ENCODE measurements around the gene WDR89. TPM values are rescaled to one million over a fixed set of nuclear protein-coding genes. Genes with fewer than 3 reads are reported as not detected.
"Not testable (repeated sequence)": the region's sequence is repeated elsewhere in the genome, so short reads cannot be mapped to it uniquely, and the experiment has no call there.

WDR89 gene
- total RNA-seq, 1 experiment from 2014 or later = 19.7 TPM

DNA sequence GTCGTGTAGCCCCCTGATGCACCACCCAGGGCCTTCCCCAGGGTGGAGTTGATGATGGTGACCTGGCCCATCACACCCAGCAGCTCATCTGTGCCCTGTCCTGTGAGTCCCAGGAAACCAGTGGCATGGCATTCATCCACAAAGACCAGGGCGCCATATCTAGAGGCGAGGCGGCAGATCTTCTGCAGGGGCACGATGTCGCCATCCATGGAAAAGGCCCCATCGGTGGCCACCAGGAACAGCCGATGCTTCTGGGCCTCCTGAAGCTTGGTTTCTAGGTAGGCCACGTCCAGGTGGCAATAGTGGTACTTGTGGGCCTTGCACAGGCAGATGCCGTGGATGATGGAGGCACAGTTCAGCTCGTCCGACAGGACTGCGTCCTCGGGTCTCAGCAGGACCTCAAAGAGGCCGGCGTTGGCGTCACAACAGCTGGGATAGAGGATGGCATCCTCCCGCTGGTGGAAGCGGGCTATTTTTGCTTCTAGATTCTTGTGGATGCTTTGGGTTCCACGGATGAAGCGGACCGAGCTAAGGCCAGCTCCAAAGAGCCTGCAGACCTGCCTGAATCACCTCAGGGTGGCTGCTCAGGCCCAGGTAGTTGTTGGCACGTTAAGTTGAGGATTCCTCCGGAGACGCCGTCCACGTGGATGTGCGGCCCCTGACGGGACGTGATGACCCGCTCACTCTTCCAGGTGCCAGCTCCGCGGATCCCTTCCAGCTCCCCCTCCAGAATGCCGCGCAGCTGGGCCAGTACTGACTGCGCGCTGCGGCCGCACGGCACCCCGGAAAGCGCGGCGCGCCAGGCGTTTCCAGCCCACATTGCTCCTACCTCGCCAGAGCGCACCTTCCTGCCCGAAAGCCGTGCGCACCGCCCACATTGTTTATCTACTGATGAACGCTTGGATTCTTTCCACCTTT lies 47.0 kb downstream of the WDR89 start:
- TF ChIP-seq, protein P1, sequence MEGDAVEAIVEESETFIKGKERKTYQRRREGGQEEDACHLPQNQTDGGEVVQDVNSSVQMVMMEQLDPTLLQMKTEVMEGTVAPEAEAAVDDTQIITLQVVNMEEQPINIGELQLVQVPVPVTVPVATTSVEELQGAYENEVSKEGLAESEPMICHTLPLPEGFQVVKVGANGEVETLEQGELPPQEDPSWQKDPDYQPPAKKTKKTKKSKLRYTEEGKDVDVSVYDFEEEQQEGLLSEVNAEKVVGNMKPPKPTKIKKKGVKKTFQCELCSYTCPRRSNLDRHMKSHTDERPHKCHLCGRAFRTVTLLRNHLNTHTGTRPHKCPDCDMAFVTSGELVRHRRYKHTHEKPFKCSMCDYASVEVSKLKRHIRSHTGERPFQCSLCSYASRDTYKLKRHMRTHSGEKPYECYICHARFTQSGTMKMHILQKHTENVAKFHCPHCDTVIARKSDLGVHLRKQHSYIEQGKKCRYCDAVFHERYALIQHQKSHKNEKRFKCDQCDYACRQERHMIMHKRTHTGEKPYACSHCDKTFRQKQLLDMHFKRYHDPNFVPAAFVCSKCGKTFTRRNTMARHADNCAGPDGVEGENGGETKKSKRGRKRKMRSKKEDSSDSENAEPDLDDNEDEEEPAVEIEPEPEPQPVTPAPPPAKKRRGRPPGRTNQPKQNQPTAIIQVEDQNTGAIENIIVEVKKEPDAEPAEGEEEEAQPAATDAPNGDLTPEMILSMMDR (IDR thresholded peaks at IDR 0.05; ENCODE audit: unreplicated experiment) = no peak

DNA sequence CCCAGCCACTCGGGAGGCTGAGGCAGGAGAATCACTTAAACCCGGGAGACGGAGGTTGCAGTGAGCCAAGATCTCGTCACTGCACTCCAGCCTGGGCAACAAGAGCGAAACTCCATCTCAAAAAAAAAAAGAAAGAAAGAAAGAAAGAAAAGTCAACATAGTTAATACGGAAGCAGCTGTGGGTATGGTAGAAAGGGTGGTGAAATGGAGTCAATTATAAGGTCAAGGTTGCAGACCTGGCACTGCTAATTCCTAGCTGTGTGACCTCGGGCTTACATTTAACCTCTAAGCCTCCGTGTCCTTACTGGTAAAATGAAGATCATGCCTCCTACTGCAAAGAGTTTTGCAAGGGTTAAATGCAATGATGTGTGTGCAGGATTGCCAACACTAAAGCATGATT lies 58.6 kb downstream of the WDR89 start:
- H3K4me1 Mint-ChIP-seq (ENCODE audit: low read depth, unreplicated experiment); intact Hi-C loops (cut with micrococcal nuclease; ENCODE audit: unreplicated experiment); CTCF ChIA-PET; H3K27me3 Mint-ChIP-seq (ENCODE audit: unreplicated experiment); BruUV-seq (replicated peaks); H3K9me3 Mint-ChIP-seq (ENCODE audit: low read depth, unreplicated experiment); H3K36me3 Mint-ChIP-seq (ENCODE audit: insufficient read depth, unreplicated experiment); H3K27ac Mint-ChIP-seq (ENCODE audit: unreplicated experiment); H3K4me3 Mint-ChIP-seq (ENCODE audit: low read depth, unreplicated experiment); DNase-seq: not testable (repeated sequence)

More for the DNA sequence above, 47.0 kb downstream of the WDR89 start:
- CTCF ChIA-PET = no interaction called here
- no peak for DNase-seq
- Mint-ChIP-seq H3K27me3 (ENCODE audit: unreplicated experiment) (no peaks in the 10 kb centered on the region), H3K27ac (ENCODE audit: unreplicated experiment) (no peak overlapping the region), H3K36me3 (ENCODE audit: insufficient read depth, unreplicated experiment) (peaks cover 34% of the 10 kb centered on the region), H3K4me3 (ENCODE audit: low read depth, unreplicated experiment) (no peak overlapping the region), H3K4me1 (ENCODE audit: low read depth, unreplicated experiment) (no peaks in the 10 kb centered on the region), H3K9me3 (ENCODE audit: low read depth, unreplicated experiment) (peaks cover 11% of the 10 kb centered on the region)
- BruUV-seq (replicated peaks) = no TSS peak
- intact Hi-C loops (cut with micrococcal nuclease; ENCODE audit: unreplicated experiment) = no loop called here

DNA sequence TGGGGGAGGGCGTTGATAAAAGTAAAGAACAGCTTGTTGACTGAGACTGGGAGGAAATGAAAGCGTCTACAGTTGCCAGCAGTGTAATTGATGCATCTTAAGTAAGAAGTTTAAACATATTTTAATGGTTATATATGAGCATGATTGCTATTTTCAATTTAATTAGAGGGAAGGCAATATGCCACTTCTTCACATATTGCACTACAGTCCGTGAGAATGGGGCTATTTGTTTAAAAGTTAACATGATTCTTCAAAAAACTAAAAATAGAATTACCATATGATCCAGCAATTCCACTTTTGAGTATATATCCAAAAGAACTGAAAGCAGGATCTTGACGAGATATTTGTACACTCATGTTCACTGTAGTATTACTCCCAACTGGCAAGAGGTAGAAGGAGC lies 60.2 kb downstream of the WDR89 start:
- H3K4me1 Mint-ChIP-seq (ENCODE audit: low read depth, unreplicated experiment) = no peaks in the 10 kb centered on the region
- no peaks in the 10 kb centered on the region for H3K36me3 Mint-ChIP-seq (ENCODE audit: insufficient read depth, unreplicated experiment)
- intact Hi-C loops (cut with micrococcal nuclease; ENCODE audit: unreplicated experiment) = no loop called here
- CTCF ChIA-PET = no interaction called here
- no TSS peak for BruUV-seq (replicated peaks)
- H3K9me3 Mint-ChIP-seq (ENCODE audit: low read depth, unreplicated experiment) = no peaks in the 10 kb centered on the region
- TF ChIP-seq, protein P1 (IDR thresholded peaks at IDR 0.05; ENCODE audit: unreplicated experiment) = no peak
- no peak overlapping the region for H3K4me3 Mint-ChIP-seq (ENCODE audit: low read depth, unreplicated experiment)
- H3K27me3 Mint-ChIP-seq (ENCODE audit: unreplicated experiment) = no peaks in the 10 kb centered on the region
- no peak for DNase-seq
- H3K27ac Mint-ChIP-seq (ENCODE audit: unreplicated experiment) = no peak overlapping the region

DNA sequence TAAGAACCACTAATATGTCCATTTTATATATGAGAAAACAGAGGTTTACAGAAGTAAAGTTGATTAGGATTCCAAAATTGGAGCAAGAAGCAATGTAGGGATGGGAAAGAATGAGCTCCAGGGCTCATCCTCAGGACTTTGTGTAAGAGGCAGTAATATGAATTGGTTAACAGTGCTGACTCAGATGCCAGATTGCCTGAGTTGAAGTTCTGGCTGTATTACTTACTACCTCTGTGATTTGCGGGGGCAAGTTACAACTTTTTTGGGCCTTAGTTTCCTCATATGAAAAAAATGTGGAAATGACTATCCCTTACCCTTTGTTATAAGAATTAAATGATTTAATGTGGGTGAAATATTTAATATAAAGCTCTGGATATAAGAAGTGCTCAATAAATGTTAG lies 63.4 kb downstream of the WDR89 start:
- intact Hi-C loops (cut with micrococcal nuclease; ENCODE audit: unreplicated experiment) = no loop called here
- CTCF ChIA-PET = no interaction called here

More for the DNA sequence above, 63.4 kb downstream of the WDR89 start:
- Mint-ChIP-seq H3K9me3 (ENCODE audit: low read depth, unreplicated experiment) (no peaks in the 10 kb centered on the region), H3K36me3 (ENCODE audit: insufficient read depth, unreplicated experiment) (no peaks in the 10 kb centered on the region), H3K27me3 (ENCODE audit: unreplicated experiment) (no peaks in the 10 kb centered on the region), H3K4me3 (ENCODE audit: low read depth, unreplicated experiment) (no peak overlapping the region), H3K4me1 (ENCODE audit: low read depth, unreplicated experiment) (peaks cover 7% of the 10 kb centered on the region), H3K27ac (ENCODE audit: unreplicated experiment) (no peak overlapping the region)
- DNase-seq = no peak
- TF ChIP-seq, protein P1 (IDR thresholded peaks at IDR 0.05; ENCODE audit: unreplicated experiment) = no peak
- no TSS peak for BruUV-seq (replicated peaks)
